ACC112 (cell line): ENCODE data around the gene PRKG1.

Source experiments
- H2AFZ ChIP-seq: fragments of 200-600 bp; sonication (generic); one replicate; pipeline ENCODE4 v1.6.0; 2017; ENCODE audit warnings: antibody characterized with exemption, low read length; ENCODE audit not compliant: unreplicated experiment
- H3K27ac ChIP-seq: fragments of 200-600 bp; sonication (generic); 2 replicates; pipeline ENCODE4 v1.5.1; 2014; ENCODE audit warnings: low read depth, mild to moderate bottlenecking, antibody characterized with exemption, low read length, moderate library complexity
- H3K27me3 ChIP-seq: fragments of 200-600 bp; sonication (generic); 2 replicates; pipeline ENCODE4 v1.6.1; 2014; ENCODE audit warnings: mild to moderate bottlenecking, antibody characterized with exemption, low read length, moderate library complexity, mixed read lengths; ENCODE audit not compliant: insufficient read depth
- H3K36me3 ChIP-seq: fragments of 200-600 bp; sonication (generic); 2 replicates; pipeline ENCODE4 v1.6.1; 2016; ENCODE audit warnings: mild to moderate bottlenecking, antibody characterized with exemption, low read length, moderate library complexity, mixed read lengths; ENCODE audit not compliant: insufficient read depth
- H3K4me1 ChIP-seq: fragments of 200-600 bp; sonication (generic); one replicate; pipeline ENCODE4 v1.6.1; 2016; ENCODE audit warnings: low read length, mixed read lengths; ENCODE audit not compliant: insufficient read depth, unreplicated experiment, control insufficient read depth
- H3K4me3 ChIP-seq: fragments of 200-600 bp; sonication (generic); 2 replicates; pipeline ENCODE4 v1.5.1; 2014; ENCODE audit warnings: mild to moderate bottlenecking, low read depth, low read length
- H3K79me2 ChIP-seq: fragments of 200-600 bp; sonication (generic); one replicate; pipeline ENCODE4 v1.6.0; 2016; ENCODE audit warnings: low read length; ENCODE audit not compliant: control insufficient read depth, unreplicated experiment, insufficient read depth

PRKG1 gene

DNA sequence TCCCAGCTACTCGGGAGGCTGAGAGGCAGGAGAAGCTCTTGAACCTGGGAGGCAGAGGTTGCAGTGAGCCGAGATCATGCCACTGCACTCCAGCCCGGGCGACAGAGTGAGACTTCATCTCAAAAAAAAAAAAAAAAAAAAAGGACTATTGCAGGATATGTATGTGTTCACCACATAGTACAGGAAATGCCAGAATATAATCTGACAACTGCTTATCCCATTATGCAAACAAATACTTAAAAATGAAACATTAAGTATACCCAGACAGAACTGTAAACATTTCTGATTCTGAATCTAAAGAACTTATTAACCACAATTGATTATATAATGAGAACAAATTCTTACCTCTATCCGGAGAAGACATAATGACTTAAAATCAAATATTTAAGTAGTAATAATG lies 1258.5 kb downstream of the PRKG1 start:
- Histone ChIP-seq H3K27ac (no peak overlapping the region), H3K36me3 (no peaks in the 10 kb centered on the region), H3K4me1 (peaks cover 30% of the 10 kb centered on the region), H3K79me2 (no peaks in the 10 kb centered on the region), H3K27me3 (no peaks in the 10 kb centered on the region), H2AFZ (no peak overlapping the region), H3K4me3 (no peak overlapping the region)

DNA sequence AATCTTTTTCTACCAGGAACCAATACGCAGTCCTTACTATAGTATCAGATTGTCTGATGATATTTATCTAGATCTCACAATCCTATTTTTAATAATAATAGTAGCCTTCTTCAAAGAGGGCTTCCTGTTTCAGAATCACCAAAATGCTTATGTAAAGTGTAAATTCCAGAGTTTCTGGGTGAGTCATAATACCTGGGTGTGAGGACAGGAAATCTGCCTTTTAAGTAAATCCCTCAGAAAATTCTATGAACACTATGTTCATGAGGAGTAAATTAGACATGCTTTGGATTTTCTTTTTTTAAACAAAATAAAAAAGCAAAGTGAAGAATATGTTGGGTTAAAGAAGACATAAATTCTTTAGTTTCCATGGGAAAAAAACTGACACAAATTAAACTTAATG lies 1260.3 kb downstream of the PRKG1 start:
- Histone ChIP-seq H2AFZ (no peak overlapping the region), H3K27ac (peak overlapping the region; percentile 1), H3K27me3 (no peaks in the 10 kb centered on the region), H3K4me3 (no peak overlapping the region), H3K4me1 (peaks cover 25% of the 10 kb centered on the region), H3K79me2 (no peaks in the 10 kb centered on the region), H3K36me3 (no peaks in the 10 kb centered on the region)

DNA sequence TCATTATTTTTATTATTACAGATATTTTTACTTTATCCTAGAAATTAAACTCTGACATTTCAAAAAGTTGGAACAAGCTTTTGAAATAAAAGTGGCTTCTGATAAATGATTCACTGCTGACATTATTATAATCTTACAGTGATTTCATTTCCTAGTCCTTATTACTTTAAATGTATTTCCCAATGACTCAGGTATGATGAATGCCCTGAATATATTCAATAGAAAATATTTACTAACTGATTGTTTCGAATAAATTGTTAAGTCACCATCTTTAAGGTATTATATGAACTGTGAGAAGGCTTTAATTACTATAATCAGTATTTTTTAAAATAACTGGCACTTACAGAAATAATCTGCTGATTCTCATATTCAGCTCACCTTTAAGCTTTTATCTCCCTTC lies 1261.4 kb downstream of the PRKG1 start:
- Histone ChIP-seq H3K27me3 (no peaks in the 10 kb centered on the region), H3K36me3 (no peaks in the 10 kb centered on the region), H3K4me1 (peaks cover 25% of the 10 kb centered on the region), H2AFZ (no peak overlapping the region), H3K4me3 (no peak overlapping the region), H3K27ac (peak overlapping the region; percentile 23; the same call in 1 of the 2 replicates), H3K79me2 (no peaks in the 10 kb centered on the region)

- Histone ChIP-seq H3K4me1 (peaks cover 25% of the 10 kb centered on the region), H3K27ac (no peak overlapping the region), H3K79me2 (no peaks in the 10 kb centered on the region), H3K4me3 (no peak overlapping the region), H3K27me3 (no peaks in the 10 kb centered on the region), H2AFZ (no peak overlapping the region), H3K36me3 (no peaks in the 10 kb centered on the region)
These were observed 1262.9 kb downstream of the PRKG1 start for GRCh38 chr10:52337225-52337624.

DNA sequence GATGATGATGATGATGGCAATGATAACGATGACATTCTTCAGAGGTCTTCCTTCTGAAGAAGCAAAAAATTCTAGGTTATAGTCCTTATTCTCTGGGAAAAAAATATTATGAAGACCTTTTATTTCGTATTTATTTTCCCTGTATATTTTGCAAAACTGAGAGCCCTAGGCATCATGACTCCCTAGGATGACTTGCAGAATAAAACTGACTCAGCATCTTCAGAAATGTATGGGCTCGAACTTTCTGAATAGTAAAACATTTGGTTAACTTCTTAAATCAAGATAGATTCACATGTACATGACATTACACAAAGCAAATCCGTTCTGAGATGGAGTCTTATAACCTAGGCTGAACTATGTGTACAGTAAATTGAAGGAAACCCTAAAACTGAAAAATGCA lies 1269.2 kb downstream of the PRKG1 start:
- H2AFZ ChIP-seq: no peak overlapping the region

DNA sequence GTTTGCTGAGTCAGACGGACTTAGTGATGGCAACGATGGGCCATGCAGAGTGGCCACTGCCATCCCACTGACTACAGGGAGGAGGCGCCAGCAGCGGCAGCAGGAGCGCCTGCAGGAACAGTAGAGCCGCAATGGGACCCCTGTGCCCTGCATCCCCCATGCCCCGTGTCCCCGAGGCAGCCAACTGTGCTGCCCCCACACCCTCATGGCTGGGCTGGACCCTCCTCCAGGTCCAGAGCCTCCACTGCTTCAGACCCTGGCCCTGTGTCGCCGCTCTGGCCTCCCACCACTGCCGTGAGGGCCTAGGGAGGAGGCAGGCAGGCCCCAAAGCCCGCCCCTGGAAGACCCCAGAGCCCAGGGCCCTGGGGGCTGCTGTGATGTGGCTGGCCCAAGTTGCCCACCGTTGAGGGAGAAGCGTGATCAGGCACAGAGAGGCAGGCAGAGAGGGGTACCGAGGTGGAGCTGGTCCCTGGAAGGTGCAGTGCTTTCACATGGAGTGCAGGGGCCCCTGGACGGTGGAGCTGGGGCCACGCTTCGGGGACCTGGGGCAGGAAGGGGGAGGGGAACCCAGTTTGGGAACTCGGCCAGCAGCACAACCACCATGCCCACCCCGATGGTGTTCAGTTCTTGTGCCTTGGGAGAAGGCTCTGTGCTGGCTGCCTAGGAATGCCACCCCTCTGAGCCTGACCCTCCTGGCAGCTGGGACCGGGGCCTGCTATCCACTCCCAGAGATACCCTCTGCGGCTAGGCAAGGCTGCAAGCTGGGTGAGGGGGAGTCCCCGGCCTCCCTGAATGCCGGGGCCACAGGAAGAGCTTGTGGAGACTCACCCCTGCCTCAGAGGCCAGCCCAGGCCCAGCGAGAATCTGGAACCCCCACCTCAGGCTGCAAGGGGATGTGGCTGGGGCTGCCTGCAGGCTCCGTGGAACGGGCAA lies 1272.4 kb downstream of the PRKG1 start:
- Histone ChIP-seq H3K27me3 (no peaks in the 10 kb centered on the region), H3K4me1 (peaks cover under 1% of the 10 kb centered on the region), H3K4me3 (no peak overlapping the region), H2AFZ (no peak overlapping the region), H3K27ac (no peak overlapping the region), H3K79me2 (no peaks in the 10 kb centered on the region), H3K36me3 (no peaks in the 10 kb centered on the region)

More for the DNA sequence above, 1269.2 kb downstream of the PRKG1 start:
- Histone ChIP-seq H3K27me3 (no peaks in the 10 kb centered on the region), H3K27ac (no peak overlapping the region), H3K4me3 (no peak overlapping the region), H3K36me3 (no peaks in the 10 kb centered on the region), H3K4me1 (no peaks in the 10 kb centered on the region), H3K79me2 (no peaks in the 10 kb centered on the region)

DNA sequence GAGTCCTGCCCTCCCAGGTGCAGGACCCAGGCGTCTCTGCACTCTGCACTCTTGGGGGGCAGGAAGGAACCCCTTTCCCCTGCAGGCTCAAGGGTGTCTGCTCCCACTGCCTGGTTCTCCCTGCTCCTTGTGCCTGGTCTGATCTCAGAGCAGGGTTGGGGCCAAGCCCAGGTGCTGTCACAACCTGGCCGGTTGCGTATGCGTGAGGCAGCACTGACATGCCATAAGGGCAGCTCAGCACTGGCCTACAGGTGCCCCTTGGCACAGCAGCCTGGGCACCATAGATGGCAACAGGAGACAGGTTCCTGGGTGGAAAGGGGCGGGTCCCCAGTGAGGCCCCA lies 1273.0 kb downstream of the PRKG1 start:
- Histone ChIP-seq H3K79me2 (no peaks in the 10 kb centered on the region), H3K4me3 (no peak overlapping the region), H3K27ac (no peak overlapping the region), H3K36me3 (no peaks in the 10 kb centered on the region), H3K4me1 (peaks cover 7% of the 10 kb centered on the region), H2AFZ (no peak overlapping the region), H3K27me3 (no peaks in the 10 kb centered on the region)
